Mesodermal cell (in vitro differentiated cells): ENCODE data around the gene SRSF3.
A peak's percentile ranks its signal among the peaks of the same experiment; 100 is the strongest.
"Not testable (repeated sequence)": the region's sequence is repeated elsewhere in the genome, so short reads cannot be mapped to it uniquely, and the experiment has no call there.

Experiments
- H3K27ac ChIP-seq: 2 replicates; pipeline ENCODE4 v1.7.0; 2013; ENCODE audit warnings: mild to moderate bottlenecking, low read depth, low read length, moderate library complexity; ENCODE audit not compliant: severe bottlenecking
- H3K36me3 ChIP-seq: 2 replicates; pipeline ENCODE4 v1.7.1; 2013; ENCODE audit warnings: mild to moderate bottlenecking, low read length, moderate library complexity; ENCODE audit not compliant: control insufficient read depth, insufficient read depth
- H3K4me1 ChIP-seq: one replicate; pipeline ENCODE4 v1.7.1; 2013; ENCODE audit warnings: mild to moderate bottlenecking, low read length; ENCODE audit not compliant: insufficient read depth, control insufficient read depth, poor library complexity, severe bottlenecking
- H3K4me3 ChIP-seq: 2 replicates; pipeline ENCODE4 v1.7.0; 2013; ENCODE audit warnings: low read length, control low read depth, mild to moderate bottlenecking; ENCODE audit not compliant: insufficient read depth, poor library complexity, severe bottlenecking; ENCODE audit errors: extremely low read depth
- H3K9me3 ChIP-seq: 2 replicates; pipeline ENCODE4 v1.7.1; 2013; ENCODE audit warnings: mild to moderate bottlenecking, low read length, moderate library complexity; ENCODE audit not compliant: control insufficient read depth
- WGBS, 2 experiments: methylation state at CpG; one replicate each; pipeline ENCODE4 v1.1.5; 2013; ENCODE audit warnings: missing lambda C conversion rate in 2 of 2; ENCODE audit not compliant: insufficient coverage in 2 of 2; 5-methylcytosine and 5-hydroxymethylcytosine counted together

Gene SRSF3

GRCh38 chr6:36559011-36559793, 35.0 kb upstream of the SRSF3 start:
- no peak overlapping the region for H3K27ac ChIP-seq
- H3K9me3 ChIP-seq, result no peaks in the 10 kb centered on the region
- peaks cover 3% of the 10 kb centered on the region for H3K4me1 ChIP-seq
- WGBS, 2 experiments, result 84 to 100% methylated on average over 4 of the region's 7 CpGs
- H3K36me3 ChIP-seq, result no peaks in the 10 kb centered on the region
- H3K4me3 ChIP-seq, result no peak overlapping the region

- Histone ChIP-seq H3K4me3 (no peak overlapping the region), H3K4me1 (peaks cover 3% of the 10 kb centered on the region), H3K27ac (no peak overlapping the region), H3K9me3 (no peaks in the 10 kb centered on the region), H3K36me3 (no peaks in the 10 kb centered on the region)
- WGBS, 2 experiments, result 94 to 96% methylated on average over 4 of the region's 4 CpGs
These were observed 33.3 kb upstream of the SRSF3 start for GRCh38 chr6:36560822-36561221.

GRCh38 chr6:36563237-36563927, 30.8 kb upstream of the SRSF3 start:
- 89% methylated on average over 1 of the region's 3 CpGs; no CpG with 5 or more reads in 1 of the 2 experiments for WGBS, 2 experiments
- peaks cover 6% of the 10 kb centered on the region for H3K4me1 ChIP-seq
- H3K4me3 ChIP-seq, result no peak overlapping the region
- no peaks in the 10 kb centered on the region for H3K9me3 ChIP-seq
- H3K36me3 ChIP-seq, result no peaks in the 10 kb centered on the region
- H3K27ac ChIP-seq, result peak overlapping the region; percentile 3

- WGBS, 2 experiments, result 100% methylated on average over 1 of the region's 4 CpGs
- Histone ChIP-seq H3K4me1 (peaks cover 6% of the 10 kb centered on the region), H3K4me3 (no peak overlapping the region), H3K9me3 (no peaks in the 10 kb centered on the region), H3K27ac (peak overlapping the region; percentile 3), H3K36me3 (no peaks in the 10 kb centered on the region)
These were observed 30.3 kb upstream of the SRSF3 start for GRCh38 chr6:36563928-36564284.

- Histone ChIP-seq H3K4me1 (peaks cover 6% of the 10 kb centered on the region), H3K27ac (no peak overlapping the region), H3K36me3 (no peaks in the 10 kb centered on the region), H3K4me3 (no peak overlapping the region), H3K9me3 (no peaks in the 10 kb centered on the region)
- WGBS, 2 experiments, result 95 to 100% methylated on average over 4 of the region's 8 CpGs
These were observed 27.7 kb upstream of the SRSF3 start for GRCh38 chr6:36566418-36566905.

- 89 to 100% methylated on average over 1 of the region's 2 CpGs for WGBS, 2 experiments
- H3K27ac ChIP-seq, result no peak overlapping the region
These were observed 23.9 kb upstream of the SRSF3 start for GRCh38 chr6:36570264-36570663.

GRCh38 chr6:36571122-36572043, 22.8 kb upstream of the SRSF3 start:
- no peak overlapping the region for H3K4me3 ChIP-seq
- WGBS, 2 experiments, result 90 to 100% methylated on average over 2 of the region's 4 CpGs
- peaks cover 3% of the 10 kb centered on the region for H3K4me1 ChIP-seq
- H3K27ac ChIP-seq, result no peak overlapping the region
- no peaks in the 10 kb centered on the region for H3K9me3 ChIP-seq
- no peaks in the 10 kb centered on the region for H3K36me3 ChIP-seq

More at GRCh38 chr6:36570264-36570663, 23.9 kb upstream of the SRSF3 start:
- no peak overlapping the region for H3K4me3 ChIP-seq
- H3K4me1 ChIP-seq, result peaks cover 3% of the 10 kb centered on the region
- H3K9me3 ChIP-seq, result no peaks in the 10 kb centered on the region
- no peaks in the 10 kb centered on the region for H3K36me3 ChIP-seq

GRCh38 chr6:36572353-36573311, 21.5 kb upstream of the SRSF3 start:
- not testable (repeated sequence) for H3K9me3 ChIP-seq, H3K36me3 ChIP-seq, H3K4me3 ChIP-seq, H3K4me1 ChIP-seq, H3K27ac ChIP-seq
- 89 to 98% methylated on average over 8 of the region's 12 CpGs for WGBS, 2 experiments

GRCh38 chr6:36574679-36575078, 19.5 kb upstream of the SRSF3 start:
- Histone ChIP-seq H3K4me3 (no peak overlapping the region), H3K36me3 (no peaks in the 10 kb centered on the region), H3K9me3 (no peaks in the 10 kb centered on the region), H3K4me1 (peaks cover 26% of the 10 kb centered on the region), H3K27ac (no peak overlapping the region)

GRCh38 chr6:36576578-36576977, 17.6 kb upstream of the SRSF3 start:
- WGBS, 2 experiments, result 92% methylated on average over 6 to 7 of the region's 7 CpGs
- Histone ChIP-seq H3K27ac (peak overlapping the region; percentile 67), H3K4me1 (peaks cover 31% of the 10 kb centered on the region)

More at GRCh38 chr6:36576578-36576977, 17.6 kb upstream of the SRSF3 start:
- Histone ChIP-seq H3K9me3 (no peaks in the 10 kb centered on the region), H3K4me3 (no peak overlapping the region), H3K36me3 (no peaks in the 10 kb centered on the region)
